GM12801 (cell line): ENCODE data around the gene GALNT4.

Experiments
- TF ChIP-seq, protein P1 (sequence below): IDR thresholded peaks from one replicate; pipeline ENCODE4 v1.5.1; 2011; ENCODE audit warnings: control low read depth; ENCODE audit not compliant: insufficient read length; ENCODE audit errors: extremely low read depth

Gene GALNT4

DNA sequence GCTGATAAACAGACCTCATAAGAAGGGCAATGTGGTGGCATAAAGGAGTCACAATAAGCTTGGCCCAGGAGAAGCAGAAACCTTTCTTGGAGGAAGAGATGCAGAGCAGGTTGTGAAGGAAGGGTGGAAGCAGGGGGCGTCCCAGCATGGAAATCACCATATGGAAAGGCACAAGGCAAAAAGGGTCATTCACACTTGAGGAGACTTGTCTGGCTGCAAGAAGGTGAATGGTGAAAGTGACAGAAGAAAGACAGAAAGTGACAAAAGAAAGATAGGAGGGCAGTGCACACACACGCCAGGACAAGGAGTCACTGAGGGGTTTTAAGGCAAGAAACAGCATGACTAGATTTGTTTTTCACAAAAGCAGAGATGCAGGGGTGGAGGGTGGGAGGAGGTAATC, 38.3 kb downstream of the GALNT4 start:
- TF ChIP-seq, protein P1, sequence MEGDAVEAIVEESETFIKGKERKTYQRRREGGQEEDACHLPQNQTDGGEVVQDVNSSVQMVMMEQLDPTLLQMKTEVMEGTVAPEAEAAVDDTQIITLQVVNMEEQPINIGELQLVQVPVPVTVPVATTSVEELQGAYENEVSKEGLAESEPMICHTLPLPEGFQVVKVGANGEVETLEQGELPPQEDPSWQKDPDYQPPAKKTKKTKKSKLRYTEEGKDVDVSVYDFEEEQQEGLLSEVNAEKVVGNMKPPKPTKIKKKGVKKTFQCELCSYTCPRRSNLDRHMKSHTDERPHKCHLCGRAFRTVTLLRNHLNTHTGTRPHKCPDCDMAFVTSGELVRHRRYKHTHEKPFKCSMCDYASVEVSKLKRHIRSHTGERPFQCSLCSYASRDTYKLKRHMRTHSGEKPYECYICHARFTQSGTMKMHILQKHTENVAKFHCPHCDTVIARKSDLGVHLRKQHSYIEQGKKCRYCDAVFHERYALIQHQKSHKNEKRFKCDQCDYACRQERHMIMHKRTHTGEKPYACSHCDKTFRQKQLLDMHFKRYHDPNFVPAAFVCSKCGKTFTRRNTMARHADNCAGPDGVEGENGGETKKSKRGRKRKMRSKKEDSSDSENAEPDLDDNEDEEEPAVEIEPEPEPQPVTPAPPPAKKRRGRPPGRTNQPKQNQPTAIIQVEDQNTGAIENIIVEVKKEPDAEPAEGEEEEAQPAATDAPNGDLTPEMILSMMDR, result no peak

DNA sequence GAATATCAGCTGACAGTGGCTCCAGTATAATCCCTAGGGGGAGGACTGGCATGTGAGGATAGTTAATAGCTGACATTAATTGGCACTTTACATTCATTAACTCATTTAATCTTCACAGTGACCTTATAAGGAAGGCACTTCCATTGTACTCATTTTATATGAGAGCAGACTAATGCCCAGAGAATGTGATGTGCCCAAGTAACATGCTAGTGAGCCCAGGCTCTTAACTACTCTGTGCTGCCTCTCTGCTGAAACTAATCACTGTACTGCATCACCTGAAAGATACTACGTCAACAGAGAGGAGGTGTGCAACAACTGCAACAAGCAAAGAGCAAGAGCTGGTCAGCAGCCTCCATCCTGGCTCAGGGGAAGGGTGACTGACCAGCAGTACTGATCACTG, 40.1 kb downstream of the GALNT4 start:
- TF ChIP-seq, protein P1, result no peak

DNA sequence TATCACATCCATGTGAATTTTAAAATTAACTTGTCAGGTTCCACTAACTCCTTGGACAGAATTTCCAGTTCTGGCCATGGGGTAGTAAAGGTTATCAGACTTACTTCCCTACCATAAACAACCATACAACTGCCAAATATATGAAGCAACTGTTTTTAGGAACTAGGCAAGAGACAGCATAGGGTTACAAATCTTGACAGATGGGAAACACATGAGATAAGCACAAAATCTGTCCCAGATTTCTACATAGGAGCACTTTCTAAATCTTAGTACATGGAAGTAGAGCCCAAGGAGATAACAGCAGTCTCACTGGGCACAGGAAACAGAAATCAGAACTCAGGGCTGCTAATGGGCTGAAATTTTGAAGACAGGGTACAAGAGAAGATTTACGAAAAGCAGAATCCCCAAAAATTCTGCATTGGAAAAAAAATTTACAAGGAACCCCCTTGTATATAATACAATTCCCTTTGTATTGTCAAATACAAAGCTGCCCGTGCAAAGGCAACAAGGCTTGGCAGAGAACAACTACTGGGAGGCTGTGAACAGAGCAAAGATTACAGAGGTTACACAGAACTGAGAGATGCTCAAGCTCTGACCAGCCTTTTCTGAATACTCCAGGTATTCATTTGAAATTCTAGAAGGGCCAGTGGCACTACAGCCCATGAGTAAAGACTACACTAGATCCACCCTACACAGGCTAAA, 43.2 kb downstream of the GALNT4 start:
- TF ChIP-seq, protein P1, result no peak

DNA sequence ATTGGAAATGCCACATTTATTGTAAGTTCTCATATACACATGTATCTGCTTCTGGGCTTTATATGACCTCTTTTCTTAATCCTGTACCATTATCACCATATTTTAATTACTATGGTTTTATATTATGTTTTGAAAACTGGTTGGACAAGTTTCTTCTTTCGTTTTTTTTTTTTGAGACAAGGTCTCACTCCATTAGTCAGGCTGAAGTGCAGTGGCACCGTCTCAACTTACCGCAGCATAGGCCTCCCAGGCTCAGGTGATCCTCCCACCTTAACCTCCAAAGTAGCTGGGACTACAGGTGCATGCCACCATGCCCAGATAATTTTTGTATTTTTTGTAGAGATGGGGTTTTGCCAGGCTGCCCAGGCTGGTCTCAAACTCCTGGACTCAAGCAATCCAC, 44.6 kb downstream of the GALNT4 start:
- TF ChIP-seq, protein P1, result no peak

DNA sequence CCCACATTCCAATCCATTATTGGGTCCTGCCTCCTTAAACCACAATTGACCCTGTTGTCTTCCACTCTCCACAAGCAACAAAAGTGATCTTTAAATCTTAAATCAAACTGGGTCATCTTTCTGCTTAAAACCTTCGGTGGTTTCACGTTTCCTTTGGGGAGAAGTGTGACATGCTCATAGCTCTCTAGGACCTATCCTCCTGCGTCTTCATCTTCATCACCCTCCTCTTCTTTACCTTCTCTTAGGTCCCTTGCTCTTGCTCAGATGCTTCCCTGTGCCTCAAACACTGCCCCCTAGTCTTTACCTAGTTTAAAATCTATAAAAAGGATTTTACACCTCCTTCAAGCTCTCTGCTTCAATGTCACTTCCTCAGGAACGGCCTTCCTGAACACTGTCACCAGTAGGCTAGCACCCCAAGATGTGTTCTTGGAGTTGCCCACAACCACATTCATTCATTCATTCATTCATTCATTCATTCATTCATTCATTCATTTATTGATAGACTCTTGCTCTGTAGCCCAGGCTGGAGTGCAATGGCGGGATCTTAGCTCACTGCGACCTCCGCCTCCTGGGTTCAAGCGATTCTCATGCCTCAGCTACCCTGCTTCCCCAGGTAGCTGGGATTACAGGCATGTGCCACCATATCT, 46.8 kb downstream of the GALNT4 start:
- TF ChIP-seq, protein P1, result no peak

DNA sequence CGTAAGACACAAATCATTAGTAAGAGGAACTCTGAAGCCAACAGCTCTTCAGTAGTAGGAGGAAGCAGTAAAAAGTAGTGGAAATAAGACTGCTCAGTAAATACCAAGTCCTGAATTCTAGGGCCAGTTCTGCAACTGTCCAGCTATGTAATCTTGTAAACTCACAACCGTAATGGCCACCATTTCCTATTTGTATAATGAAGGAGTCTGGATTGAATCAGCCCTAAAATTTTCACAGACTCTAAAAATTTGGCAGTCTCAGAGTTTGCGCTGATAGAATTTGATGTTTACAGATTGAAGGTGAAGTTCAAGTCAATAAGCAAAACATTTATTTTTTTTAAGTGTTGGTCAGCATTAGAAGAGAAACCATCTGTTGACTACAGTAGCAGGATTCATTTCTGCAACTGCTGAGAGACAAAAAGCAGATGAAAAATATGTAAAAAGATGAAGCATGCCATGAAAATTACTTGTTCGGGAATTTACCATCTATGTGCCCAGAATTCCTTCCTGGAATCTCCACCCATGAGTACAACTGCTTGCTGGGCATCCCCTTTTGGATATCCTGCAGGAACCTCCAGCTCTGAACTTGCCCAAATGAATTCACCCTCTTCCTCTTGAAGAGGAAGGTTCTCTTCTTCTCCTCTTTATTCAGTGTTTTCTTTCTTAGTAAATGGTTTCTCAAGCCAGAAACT, 47.5 kb downstream of the GALNT4 start:
- TF ChIP-seq, protein P1, result no peak

DNA sequence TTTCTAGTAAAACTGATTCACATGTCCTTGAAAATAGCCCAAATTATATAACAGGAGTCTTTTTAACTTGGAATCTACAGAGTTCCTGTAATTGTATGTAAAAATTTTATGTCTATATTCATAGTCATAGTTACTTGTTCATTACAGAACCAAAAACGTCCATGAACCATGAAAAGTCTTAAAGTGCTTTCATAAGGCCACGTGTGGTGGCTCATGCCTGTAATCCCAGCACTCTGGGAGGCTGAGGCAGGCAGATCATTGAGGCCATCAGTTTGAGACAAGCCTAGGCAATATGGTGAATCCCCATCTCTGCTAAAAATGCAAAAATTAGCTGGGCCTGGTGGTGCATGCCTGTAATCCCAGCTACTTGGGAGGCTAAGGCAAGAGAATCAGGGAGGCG, 48.4 kb downstream of the GALNT4 start:
- TF ChIP-seq, protein P1, result no peak
